ENCODE results near the gene POLG2.
"Not testable (repeated sequence)": the region's sequence is repeated elsewhere in the genome, so short reads cannot be mapped to it uniquely, and the experiment has no call there.

The POLG2 gene

DNA sequence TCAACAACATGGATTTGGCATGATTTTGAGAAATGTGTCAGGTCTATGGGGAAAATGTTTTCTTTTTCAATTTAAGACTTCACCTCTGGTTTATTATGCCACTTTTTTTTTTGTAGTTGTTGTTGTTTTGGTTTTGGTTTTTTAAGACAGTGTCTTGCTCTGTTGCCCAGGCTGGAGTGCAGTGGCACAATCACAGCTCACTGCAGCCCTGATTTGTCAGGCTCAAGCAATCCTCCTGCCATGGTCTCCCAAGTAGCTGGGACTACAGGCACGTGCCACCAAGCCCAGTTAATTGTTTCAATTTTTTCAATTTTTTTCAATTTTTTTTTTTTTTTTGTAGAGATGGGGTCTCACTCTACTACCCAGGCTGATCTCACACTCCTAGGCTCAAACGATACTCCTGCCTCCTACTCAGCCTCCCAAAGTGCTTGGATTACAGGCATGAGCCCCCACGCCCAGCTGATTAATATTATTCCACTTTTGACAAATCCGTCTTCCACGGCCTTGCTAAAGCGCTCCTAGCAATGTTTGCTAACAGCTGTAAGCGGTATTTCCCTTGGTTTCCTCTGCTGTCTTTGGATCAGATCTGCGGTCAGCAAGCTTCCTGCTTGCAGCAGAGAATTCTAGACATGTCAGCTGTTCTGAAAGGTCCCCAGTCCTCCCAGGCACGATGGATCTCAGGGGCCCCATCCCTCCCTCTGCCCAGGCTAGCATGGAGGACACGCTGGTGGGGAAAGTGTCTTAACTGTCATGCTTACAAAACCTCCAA, 54.9 kb downstream of the POLG2 start:
- TF ChIP-seq, protein P1, sequence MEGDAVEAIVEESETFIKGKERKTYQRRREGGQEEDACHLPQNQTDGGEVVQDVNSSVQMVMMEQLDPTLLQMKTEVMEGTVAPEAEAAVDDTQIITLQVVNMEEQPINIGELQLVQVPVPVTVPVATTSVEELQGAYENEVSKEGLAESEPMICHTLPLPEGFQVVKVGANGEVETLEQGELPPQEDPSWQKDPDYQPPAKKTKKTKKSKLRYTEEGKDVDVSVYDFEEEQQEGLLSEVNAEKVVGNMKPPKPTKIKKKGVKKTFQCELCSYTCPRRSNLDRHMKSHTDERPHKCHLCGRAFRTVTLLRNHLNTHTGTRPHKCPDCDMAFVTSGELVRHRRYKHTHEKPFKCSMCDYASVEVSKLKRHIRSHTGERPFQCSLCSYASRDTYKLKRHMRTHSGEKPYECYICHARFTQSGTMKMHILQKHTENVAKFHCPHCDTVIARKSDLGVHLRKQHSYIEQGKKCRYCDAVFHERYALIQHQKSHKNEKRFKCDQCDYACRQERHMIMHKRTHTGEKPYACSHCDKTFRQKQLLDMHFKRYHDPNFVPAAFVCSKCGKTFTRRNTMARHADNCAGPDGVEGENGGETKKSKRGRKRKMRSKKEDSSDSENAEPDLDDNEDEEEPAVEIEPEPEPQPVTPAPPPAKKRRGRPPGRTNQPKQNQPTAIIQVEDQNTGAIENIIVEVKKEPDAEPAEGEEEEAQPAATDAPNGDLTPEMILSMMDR (IDR thresholded peaks at IDR 0.05), result no peak
- TF ChIP-seq ZFX (IDR thresholded peaks at IDR 0.05; ENCODE audit: borderline replicate concordance), result no peak
- no peak overlapping the region for H3K27ac ChIP-seq

DNA sequence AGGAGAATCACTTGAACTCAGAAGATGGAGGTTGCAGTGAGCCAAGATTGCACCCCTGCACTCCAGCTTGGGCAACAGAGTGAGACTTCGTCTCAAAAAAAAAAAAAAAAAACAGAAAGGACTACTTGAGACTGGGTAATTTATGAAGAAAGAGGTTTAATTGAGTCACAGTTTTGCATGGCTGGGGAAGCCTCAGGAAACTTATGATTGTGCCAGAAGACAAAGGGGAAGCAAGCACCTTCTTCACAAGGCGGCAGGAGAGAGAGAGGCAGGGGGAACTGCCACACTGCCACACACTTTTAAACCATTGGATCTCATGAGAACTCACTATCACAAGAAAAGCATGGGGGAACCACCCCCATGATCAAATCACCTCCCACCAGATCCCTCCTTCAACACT, 56.9 kb downstream of the POLG2 start:
- TF ChIP-seq, protein P1 (IDR thresholded peaks at IDR 0.05), result no peak
- TF ChIP-seq ZFX (IDR thresholded peaks at IDR 0.05; ENCODE audit: borderline replicate concordance), result no peak
- no peak overlapping the region for H3K27ac ChIP-seq

DNA sequence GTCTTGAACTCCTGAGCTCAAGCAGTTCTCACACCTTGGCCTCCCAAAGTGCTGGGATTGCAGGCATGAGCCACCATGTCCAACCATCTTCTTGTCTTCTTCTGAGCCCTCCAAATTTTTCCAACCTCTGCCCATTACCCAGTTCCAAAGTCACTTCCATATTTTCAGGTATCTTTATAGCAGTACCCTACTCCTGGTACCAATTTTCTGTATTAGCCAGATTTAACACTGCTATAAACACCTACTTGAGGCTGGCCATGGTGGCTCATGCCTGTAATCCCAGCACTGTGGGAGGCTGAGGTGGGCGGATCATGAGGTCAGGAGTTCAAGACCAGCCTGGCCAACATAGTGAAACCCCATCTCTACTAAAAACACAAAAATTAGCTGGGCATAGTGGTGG, 57.3 kb downstream of the POLG2 start:
- H3K27ac ChIP-seq, result not testable (repeated sequence)

DNA sequence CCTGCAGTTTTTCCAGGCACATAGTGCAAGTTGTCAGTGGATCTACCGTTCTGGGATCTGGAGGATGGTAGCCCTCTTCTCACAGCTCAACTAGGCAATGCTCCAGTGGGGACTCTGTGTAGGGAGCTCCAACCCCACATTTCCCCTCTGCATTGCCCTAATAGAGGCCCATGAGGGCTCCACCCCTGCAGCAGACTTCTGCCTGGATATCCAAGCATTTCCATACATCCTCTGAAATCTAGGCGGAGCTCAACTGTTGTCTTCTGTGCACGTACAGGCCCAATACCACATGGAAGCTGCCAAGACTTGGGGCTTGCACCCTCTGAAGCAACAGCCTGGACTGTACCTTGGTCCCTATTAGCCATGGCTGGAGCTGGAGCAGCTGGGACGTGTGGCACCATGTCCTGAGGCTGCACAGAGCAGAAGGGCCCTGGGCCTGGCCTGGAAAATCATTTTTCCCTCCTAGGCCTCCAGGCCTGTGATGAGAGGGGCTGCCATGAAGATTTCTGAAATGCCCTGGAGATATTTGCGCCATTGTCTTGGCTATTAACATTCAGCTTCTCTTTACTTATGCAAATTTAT, 58.8 kb downstream of the POLG2 start:
- TF ChIP-seq, protein P1 (IDR thresholded peaks at IDR 0.05), result no peak
- TF ChIP-seq ZFX (IDR thresholded peaks at IDR 0.05; ENCODE audit: borderline replicate concordance), result no peak

DNA sequence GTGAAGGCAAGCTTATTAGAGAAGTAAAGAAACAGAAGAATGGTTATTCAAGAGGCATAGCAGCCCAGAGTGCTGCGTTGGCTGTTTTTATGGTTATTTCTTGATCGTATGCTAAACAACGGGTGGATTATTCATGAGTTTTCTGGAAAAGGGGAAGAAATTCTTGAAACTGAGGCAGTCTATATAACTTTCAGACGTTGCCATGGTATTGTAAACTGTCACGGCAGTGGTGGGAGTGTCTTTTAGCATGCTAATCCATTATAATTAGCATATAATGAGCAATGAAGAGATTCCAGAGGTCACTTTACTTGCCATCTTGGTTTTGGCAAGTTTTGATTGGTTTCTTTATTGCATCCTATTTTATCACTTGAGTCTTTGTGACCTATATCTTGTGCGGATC, 65.3 kb downstream of the POLG2 start:
- no peak for TF ChIP-seq ZFX (IDR thresholded peaks at IDR 0.05; ENCODE audit: borderline replicate concordance)
- TF ChIP-seq, protein P1 (IDR thresholded peaks at IDR 0.05), result no peak
- no peak overlapping the region for H3K27ac ChIP-seq

More for the DNA sequence above, 58.8 kb downstream of the POLG2 start:
- H3K27ac ChIP-seq, result no peak overlapping the region

- H3K27ac ChIP-seq, result not testable (repeated sequence)
These were observed 66.8 kb downstream of the POLG2 start for GRCh38 chr17:64430036-64430435.

- no peak overlapping the region for H3K27ac ChIP-seq
- no peak for TF ChIP-seq ZFX (IDR thresholded peaks at IDR 0.05; ENCODE audit: borderline replicate concordance)
- TF ChIP-seq, protein P1 (IDR thresholded peaks at IDR 0.05), result no peak
These were observed 68.4 kb downstream of the POLG2 start for GRCh38 chr17:64428406-64428805.
